Neutrophil (primary cell): Measurements from ENCODE around the gene IZUMO1.

ENCODE experiments used
- H3K27ac ChIP-seq: fragments of 200-600 bp; sonication (generic); 2 replicates; pipeline ENCODE4 v1.5.1; 2016; ENCODE audit warnings: mild to moderate bottlenecking, moderate library complexity
- H3K27me3 ChIP-seq: fragments of 200-600 bp; sonication (generic); 2 replicates; pipeline ENCODE4 v1.6.0; 2016; ENCODE audit warnings: mild to moderate bottlenecking
- H3K36me3 ChIP-seq: fragments of 200-600 bp; sonication (generic); 2 replicates; pipeline ENCODE4 v1.5.1; 2017
- H3K4me1 ChIP-seq, 2 experiments: fragments of 200-600 bp in 1 of 2; sonication (generic) in 1 of 2; 1 replicate in 1 of 2; 2 replicates in 1 of 2; pipeline versions ENCODE4 v1.5.1 to v1.6.1; 2013 to 2016; ENCODE audit warnings: low read depth in 1 of 2, low read length in 1 of 2, mild to moderate bottlenecking in 1 of 2, moderate library complexity in 1 of 2; ENCODE audit not compliant: control insufficient read depth in 1 of 2, insufficient read depth in 1 of 2
- H3K4me3 ChIP-seq, 2 experiments: fragments of 200-600 bp in 1 of 2; sonication (generic) in 1 of 2; 1 replicate in 1 of 2; 2 replicates in 1 of 2; pipeline ENCODE4 v1.5.1; 2013 to 2016; ENCODE audit warnings: low read depth in 1 of 2, low read length in 1 of 2, mild to moderate bottlenecking in 1 of 2, moderate library complexity in 1 of 2
- H3K9me3 ChIP-seq: fragments of 200-600 bp; sonication (generic); 2 replicates; pipeline ENCODE4 v1.5.1; 2016
- CTCF ChIP-seq: fragments of 200-600 bp; sonication (generic); IDR thresholded peaks from 2 replicates; pipeline ENCODE4 v1.5.1; 2016; ENCODE audit warnings: antibody characterized with exemption

The IZUMO1 gene

DNA sequence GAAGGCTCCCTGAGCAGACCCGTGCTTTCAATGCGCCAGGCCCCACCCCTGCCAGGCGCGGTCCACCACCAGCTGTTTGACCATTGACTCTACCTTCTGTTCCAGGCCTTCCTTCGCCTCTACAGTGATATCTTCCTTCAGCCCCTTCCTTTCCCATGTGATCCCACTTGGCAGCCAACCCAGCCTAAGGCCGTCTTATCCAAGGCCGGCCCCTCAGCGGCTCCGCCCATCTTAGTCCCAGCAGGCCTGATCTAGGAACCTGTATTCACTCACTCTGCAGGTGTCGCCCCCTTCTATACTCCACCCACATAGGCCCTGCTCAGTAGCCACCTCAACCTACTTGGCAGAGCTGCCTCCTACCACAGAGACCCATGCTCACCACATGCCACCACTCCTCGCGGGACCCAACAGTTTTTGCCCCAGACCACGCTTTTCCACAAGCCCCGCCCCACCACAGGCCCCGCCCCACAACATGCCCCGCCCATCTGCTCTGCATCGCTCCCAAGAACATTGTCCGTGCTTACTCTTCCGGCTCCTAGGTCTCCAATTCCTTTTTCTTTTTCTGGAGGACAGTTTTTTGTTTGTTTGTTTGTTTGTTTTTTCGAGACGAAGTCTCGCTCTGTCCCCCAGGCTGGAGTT, 9.2 kb downstream of the IZUMO1 start:
- Histone ChIP-seq H3K27me3 (peaks cover 57% of the 10 kb centered on the region), H3K9me3 (no peaks in the 10 kb centered on the region), H3K27ac (no peak overlapping the region), H3K4me3 (no peak overlapping the region), H3K36me3 (no peaks in the 10 kb centered on the region), H3K4me1 (peaks cover 6 to 11% of the 10 kb centered on the region in 2 experiments)
- TF ChIP-seq CTCF = no peak

DNA sequence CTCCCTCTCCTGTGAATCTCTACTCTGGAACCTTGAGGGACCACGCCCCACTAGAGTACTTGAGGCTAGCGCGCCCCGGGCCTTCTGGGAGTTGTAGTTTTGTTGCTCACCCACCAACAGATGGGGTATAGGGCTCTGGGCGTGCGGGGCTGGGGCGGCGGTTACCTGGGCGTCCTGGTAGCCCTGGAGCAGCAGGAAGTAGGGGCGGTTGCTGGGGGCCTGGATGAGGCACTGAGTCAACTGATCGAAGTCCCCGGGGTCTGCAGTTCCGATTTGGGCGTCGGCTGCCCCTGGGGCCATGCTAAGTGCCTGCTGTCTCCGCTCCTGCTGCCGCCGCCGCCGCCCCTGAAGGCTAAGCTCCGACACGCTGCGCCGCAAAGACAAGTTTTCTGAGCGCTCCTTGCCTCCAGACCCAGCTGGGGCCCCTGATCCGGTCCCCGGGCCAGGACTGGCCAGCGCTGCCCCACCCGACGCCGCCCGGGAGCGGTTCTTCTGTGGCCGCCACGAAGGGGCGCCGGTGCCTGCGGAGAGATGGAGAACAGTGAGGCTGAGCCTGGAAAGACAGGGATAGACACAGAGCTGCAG, 11.6 kb downstream of the IZUMO1 start:
- Histone ChIP-seq H3K36me3 (no peaks in the 10 kb centered on the region), H3K4me1 (peaks cover 6 to 11% of the 10 kb centered on the region in 2 experiments), H3K9me3 (no peaks in the 10 kb centered on the region), H3K27ac (no peak overlapping the region), H3K27me3 (peaks cover 36% of the 10 kb centered on the region), H3K4me3 (no peak overlapping the region)
- no peak for TF ChIP-seq CTCF

DNA sequence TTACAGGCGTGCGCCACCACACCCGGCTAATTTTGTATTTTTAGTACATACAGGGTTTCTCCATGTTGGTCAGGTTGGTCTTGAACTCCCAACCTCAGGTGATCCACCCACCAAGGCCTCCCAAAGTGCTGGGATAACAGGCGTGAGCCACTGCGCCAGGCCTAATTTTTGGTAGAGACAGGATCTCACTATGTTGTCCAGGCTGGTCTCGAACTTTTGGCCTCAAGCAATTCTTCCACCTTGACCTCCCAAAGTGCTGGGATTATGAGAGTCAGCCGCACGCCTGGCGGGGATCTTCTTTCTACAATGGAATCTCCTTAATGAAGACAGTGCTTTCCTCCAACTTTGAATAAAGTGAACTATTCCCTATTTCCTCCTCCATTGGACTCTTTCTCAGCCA, 12.1 kb downstream of the IZUMO1 start:
- H3K4me1 ChIP-seq = peaks cover 6 to 7% of the 10 kb centered on the region in 2 experiments
- no peaks in the 10 kb centered on the region for H3K36me3 ChIP-seq
- H3K27me3 ChIP-seq = peaks cover 31% of the 10 kb centered on the region
- no peak for TF ChIP-seq CTCF
- no peaks in the 10 kb centered on the region for H3K9me3 ChIP-seq
- no peak overlapping the region for H3K27ac ChIP-seq
- H3K4me3 ChIP-seq = no peak overlapping the region

DNA sequence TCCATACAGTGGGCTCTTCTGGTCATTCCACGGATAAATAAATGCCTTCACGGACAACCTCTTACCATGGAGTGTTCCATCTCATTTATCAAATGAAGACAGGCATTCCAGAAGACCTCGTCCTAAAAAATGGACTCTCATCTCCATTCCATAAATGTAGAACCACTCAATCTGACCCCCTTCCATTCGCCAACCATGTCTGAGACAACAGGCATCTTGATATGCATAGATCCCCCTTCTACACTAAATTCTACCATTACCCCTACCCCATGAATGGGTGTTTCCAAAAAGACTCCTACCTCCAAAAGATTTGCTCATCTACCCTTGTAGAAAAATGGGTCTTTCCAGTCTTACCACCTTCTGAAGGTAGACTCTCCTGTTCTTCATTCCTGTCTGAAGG, 15.3 kb downstream of the IZUMO1 start:
- H3K9me3 ChIP-seq = peaks cover 4% of the 10 kb centered on the region
- no peak overlapping the region for H3K4me3 ChIP-seq

DNA sequence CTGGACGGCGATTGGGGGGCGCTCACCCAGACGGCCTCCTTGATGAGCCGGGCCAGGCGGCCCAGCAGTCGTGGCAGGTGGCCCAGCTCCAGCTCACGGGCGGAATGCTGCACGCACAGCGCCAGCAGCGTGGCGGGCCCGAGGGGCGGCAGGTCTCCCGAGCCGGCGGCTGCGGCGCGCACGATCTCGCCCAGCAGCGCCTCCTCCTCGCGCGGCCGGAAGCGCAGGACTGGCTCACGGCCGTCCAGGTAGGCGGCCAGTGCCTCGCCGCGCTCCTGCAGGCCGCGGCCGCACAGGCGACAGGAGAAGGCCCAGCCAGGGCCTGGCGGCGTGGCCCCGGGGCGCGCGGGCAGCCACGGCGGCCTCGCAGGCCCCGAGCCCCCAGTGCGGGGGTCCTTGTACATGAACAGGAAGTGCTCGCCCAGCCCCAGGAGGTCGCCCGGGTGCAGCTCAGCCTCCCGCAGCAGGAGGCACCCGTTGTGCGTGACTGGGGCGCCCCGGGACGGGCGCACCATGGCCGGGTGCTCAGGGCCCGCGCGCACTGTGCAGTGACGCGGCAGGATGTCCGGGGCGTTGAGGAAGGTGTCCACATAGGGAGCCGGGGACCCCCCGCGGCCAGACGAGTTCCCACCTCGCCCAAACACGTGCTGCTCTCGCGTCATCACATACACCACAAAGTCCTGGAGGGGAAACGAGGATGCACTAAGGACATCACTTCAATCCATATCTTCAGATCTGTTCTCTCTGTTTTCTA, 17.6 kb downstream of the IZUMO1 start:
- H3K27ac ChIP-seq = no peak overlapping the region
- no peak for TF ChIP-seq CTCF
- H3K4me3 ChIP-seq = no peak overlapping the region

More for the DNA sequence above, 15.3 kb downstream of the IZUMO1 start:
- Histone ChIP-seq H3K36me3 (no peaks in the 10 kb centered on the region), H3K4me1 (peaks cover 0 to 7% of the 10 kb centered on the region in 2 experiments), H3K27ac (no peak overlapping the region), H3K27me3 (peaks cover 6% of the 10 kb centered on the region)
- no peak for TF ChIP-seq CTCF

More for the DNA sequence above, 17.6 kb downstream of the IZUMO1 start:
- H3K4me1 ChIP-seq = peaks cover 8 to 26% of the 10 kb centered on the region in 2 experiments
- H3K9me3 ChIP-seq = peaks cover 11% of the 10 kb centered on the region
- peaks cover 6% of the 10 kb centered on the region for H3K27me3 ChIP-seq
- no peaks in the 10 kb centered on the region for H3K36me3 ChIP-seq
